NCI-H1436 treated with DMSO at 0.1 percent for 48 hours (cell line): Measurements from ENCODE around the gene AKAP11.

ENCODE experiments used
- DNase-seq: peaks from one replicate; lab custom pipeline; 2025; lab: John Stamatoyannopoulos, UW

Gene AKAP11

GRCh38 chr13:42275098-42275471 is 3.1 kb downstream of the AKAP11 start:
- DNase-seq, result no peak

GRCh38 chr13:42275506-42275905 is 3.6 kb downstream of the AKAP11 start:
- no peak for DNase-seq

- DNase-seq, result no peak
Measured at GRCh38 chr13:42276683-42277082, 4.7 kb downstream of the AKAP11 start.

- no peak for DNase-seq
Measured at GRCh38 chr13:42277618-42278276, 5.8 kb downstream of the AKAP11 start.

- no peak for DNase-seq
Measured at GRCh38 chr13:42279080-42279479, 7.1 kb downstream of the AKAP11 start.

- DNase-seq, result no peak
Measured at GRCh38 chr13:42279986-42280385, 8.0 kb downstream of the AKAP11 start.

GRCh38 chr13:42280537-42280936 is 8.6 kb downstream of the AKAP11 start:
- no peak for DNase-seq

GRCh38 chr13:42283574-42283973 is 11.6 kb downstream of the AKAP11 start:
- DNase-seq, result no peak

- no peak for DNase-seq
Measured at GRCh38 chr13:42284068-42284467, 12.1 kb downstream of the AKAP11 start.

GRCh38 chr13:42298392-42298791 is 26.4 kb downstream of the AKAP11 start:
- no peak for DNase-seq

- no peak for DNase-seq
Measured at GRCh38 chr13:42305503-42305902, 33.6 kb downstream of the AKAP11 start.

GRCh38 chr13:42307461-42307860 is 35.5 kb downstream of the AKAP11 start:
- DNase-seq, result no peak

GRCh38 chr13:42312817-42313431 is 41.0 kb downstream of the AKAP11 start:
- no peak for DNase-seq

GRCh38 chr13:42318570-42318969 is 46.6 kb downstream of the AKAP11 start:
- no peak for DNase-seq

- DNase-seq, result no peak
Measured at GRCh38 chr13:42320375-42320787, 48.4 kb downstream of the AKAP11 start.

- no peak for DNase-seq
Measured at GRCh38 chr13:42322806-42323205, 50.9 kb downstream of the AKAP11 start.

GRCh38 chr13:42324704-42325103 is 52.8 kb downstream of the AKAP11 start:
- no peak for DNase-seq

GRCh38 chr13:42327725-42328124 is 55.8 kb downstream of the AKAP11 start:
- no peak for DNase-seq

- DNase-seq, result no peak
Measured at GRCh38 chr13:42328672-42329071, 56.7 kb downstream of the AKAP11 start.

GRCh38 chr13:42329239-42329638 is 57.3 kb downstream of the AKAP11 start:
- DNase-seq, result no peak

GRCh38 chr13:42331009-42331408 is 59.1 kb downstream of the AKAP11 start:
- DNase-seq, result no peak

GRCh38 chr13:42333613-42334328 is 61.8 kb downstream of the AKAP11 start:
- DNase-seq, result peak; percentile 6

- DNase-seq, result no peak
Measured at GRCh38 chr13:42334329-42334706, 62.4 kb downstream of the AKAP11 start.
